ENCODE measurements around the gene TMEM150A.
"Not testable (repeated sequence)": the region's sequence is repeated elsewhere in the genome, so short reads cannot be mapped to it uniquely, and the experiment has no call there.

The TMEM150A gene

DNA sequence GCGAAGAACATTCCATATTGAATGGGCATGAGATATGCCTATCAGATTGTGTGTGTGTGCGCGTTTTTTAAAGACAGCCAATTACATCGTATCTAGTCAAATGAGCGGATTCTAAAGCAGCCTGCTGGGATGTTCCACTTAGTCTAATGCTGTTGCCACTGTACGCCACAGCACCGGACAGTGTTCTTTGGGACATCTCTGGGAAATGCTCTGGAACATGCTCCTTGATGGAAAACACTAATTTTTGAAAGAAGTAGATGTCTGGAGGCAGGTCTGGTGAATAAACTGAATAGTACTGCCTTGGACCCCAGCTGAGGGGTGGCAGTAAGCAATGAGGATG lies 3.6 kb upstream of the TMEM150A start:
- DNase-seq (ENCODE audit: low read depth) = no peak
- TF ChIP-seq, protein P1, sequence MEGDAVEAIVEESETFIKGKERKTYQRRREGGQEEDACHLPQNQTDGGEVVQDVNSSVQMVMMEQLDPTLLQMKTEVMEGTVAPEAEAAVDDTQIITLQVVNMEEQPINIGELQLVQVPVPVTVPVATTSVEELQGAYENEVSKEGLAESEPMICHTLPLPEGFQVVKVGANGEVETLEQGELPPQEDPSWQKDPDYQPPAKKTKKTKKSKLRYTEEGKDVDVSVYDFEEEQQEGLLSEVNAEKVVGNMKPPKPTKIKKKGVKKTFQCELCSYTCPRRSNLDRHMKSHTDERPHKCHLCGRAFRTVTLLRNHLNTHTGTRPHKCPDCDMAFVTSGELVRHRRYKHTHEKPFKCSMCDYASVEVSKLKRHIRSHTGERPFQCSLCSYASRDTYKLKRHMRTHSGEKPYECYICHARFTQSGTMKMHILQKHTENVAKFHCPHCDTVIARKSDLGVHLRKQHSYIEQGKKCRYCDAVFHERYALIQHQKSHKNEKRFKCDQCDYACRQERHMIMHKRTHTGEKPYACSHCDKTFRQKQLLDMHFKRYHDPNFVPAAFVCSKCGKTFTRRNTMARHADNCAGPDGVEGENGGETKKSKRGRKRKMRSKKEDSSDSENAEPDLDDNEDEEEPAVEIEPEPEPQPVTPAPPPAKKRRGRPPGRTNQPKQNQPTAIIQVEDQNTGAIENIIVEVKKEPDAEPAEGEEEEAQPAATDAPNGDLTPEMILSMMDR (conservative IDR thresholded peaks at IDR 0.05; ENCODE audit: control insufficient read depth, insufficient read depth, low read depth, low read length) = no peak
- H3K4me3 ChIP-seq (ENCODE audit: control insufficient read depth, low read depth, low read length) = no peak overlapping the region

DNA sequence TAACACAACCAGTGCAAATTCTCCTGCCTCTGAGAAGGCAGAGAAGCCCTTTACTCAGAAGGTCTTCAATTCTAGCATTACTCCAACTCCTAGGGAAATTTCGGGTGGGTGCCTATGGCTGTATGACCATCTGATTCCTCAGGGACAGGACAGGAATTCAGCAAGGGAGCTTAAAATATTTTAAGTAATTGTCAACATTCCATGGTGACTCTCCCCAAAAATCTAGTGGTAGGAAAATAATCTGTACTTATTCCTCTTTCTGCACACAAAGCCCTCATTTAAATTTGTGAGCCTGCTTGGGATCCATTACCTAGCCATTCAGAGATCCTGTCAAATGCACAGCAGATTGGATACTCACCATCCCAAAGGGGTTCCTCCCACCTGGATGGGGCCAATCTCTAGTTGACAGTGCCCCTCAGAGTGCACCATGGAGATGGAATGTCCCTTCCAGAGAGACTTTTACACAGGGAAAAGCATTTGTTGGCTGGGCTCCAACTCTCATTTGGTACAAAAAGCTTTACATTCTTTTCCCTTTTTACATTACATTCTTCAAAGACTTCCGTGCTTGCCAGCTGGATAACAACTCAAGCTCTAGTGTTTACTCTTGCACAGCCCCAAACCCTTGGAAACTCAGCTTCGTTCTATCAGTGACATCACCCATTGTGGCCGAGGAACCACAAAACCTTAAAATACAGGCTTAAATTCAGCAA lies 3.1 kb upstream of the TMEM150A start:
- TF ChIP-seq, protein P1 (conservative IDR thresholded peaks at IDR 0.05; ENCODE audit: control insufficient read depth, insufficient read depth, low read depth, low read length) = no peak
- DNase-seq (ENCODE audit: low read depth) = no peak
- H3K4me3 ChIP-seq (ENCODE audit: control insufficient read depth, low read depth, low read length) = no peak overlapping the region

DNA sequence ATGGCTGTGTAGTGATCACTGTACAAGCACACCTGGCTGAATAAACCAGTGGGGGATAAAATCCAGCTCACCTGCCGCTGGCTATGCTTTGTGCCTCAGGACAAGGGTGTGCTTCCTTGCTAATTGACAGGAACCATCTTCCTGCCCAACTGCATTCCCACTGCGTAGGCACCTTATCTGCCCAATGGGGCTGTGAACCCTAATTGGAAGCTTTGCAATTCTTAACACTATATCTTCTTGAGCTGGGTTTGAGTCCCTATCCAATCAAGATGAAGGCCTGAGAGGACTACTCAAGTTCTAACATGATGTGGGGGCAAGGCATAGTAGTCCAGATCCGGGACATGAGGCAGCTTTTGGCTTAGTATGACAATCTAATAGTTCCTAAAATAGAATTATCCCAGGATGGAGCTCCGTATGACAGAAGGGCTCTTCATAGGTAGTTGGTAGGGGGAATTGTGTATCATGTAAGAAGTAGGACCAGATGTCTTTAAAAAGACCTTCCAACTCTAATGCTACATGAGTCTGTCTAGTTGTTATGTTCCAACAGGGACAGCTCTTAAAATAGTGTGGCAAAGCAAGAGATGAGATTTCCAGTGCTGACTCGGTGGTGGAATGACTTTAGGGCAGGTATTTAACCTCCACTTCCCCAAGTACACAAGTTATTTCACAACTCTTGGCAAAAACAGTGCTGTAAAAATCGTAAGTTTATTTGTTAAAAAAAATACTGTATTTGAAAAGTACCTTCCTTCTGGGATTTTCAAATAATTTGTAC lies 2.3 kb upstream of the TMEM150A start:
- DNase-seq (ENCODE audit: low read depth) = no peak
- TF ChIP-seq, protein P1 (conservative IDR thresholded peaks at IDR 0.05; ENCODE audit: control insufficient read depth, insufficient read depth, low read depth, low read length) = no peak
- no peak overlapping the region for H3K4me3 ChIP-seq (ENCODE audit: control insufficient read depth, low read depth, low read length)

DNA sequence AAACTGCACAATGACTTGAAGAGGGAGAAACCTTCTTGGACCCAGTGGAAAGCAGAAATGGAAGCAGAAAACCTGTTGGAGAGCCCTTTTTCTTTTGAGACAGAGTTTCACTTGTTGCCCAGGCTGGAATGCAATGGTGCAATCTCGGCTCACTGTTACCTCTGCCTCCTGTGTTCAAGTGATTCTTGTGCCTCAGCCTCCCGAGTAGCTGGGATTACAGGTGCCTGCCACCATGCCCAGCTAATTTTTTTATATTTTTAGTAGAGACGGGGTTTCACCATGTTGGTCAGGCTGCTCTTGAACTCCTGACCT lies 1.6 kb upstream of the TMEM150A start:
- not testable (repeated sequence) for DNase-seq (ENCODE audit: low read depth); H3K4me3 ChIP-seq (ENCODE audit: control insufficient read depth, low read depth, low read length)

DNA sequence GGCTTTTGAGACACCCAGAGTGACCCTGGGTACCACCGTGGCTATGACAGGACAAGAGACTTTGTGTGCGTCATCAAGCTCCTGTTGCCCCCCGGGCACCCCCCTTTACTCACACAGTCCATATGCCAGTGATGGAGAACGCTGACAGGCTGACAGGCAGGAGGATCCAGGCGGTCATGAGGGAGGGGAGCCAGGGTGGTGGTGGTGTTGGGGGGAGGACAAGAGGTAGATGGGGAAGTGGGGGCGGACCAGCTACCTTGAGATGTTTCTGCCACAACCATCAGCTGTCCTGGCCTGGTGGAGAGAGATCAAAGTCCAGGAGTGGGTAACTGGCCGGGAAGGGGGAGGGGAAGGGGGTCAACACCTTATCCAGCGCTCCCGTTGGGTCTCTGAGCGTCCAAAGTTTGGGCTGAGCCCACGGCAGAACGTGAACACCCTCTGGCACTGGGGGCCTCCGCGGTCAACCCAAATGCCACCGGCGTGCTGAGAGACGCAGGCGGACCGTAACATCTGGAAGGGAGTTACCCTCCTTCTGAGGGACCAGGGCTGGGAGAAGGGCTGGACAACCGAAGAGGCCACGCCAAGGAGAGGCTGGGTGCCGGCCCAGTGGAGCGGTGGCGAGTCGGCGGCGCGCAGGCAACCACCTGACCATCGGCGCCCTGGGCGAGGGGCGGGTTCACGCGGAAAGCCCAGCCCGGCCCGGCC lies 575 bp downstream of the TMEM150A start:
- DNase-seq (ENCODE audit: low read depth) = no peak
- H3K4me3 ChIP-seq (ENCODE audit: control insufficient read depth, low read depth, low read length) = peak overlapping the region; percentile 92
- TF ChIP-seq, protein P1 (conservative IDR thresholded peaks at IDR 0.05; ENCODE audit: control insufficient read depth, insufficient read depth, low read depth, low read length) = no peak

DNA sequence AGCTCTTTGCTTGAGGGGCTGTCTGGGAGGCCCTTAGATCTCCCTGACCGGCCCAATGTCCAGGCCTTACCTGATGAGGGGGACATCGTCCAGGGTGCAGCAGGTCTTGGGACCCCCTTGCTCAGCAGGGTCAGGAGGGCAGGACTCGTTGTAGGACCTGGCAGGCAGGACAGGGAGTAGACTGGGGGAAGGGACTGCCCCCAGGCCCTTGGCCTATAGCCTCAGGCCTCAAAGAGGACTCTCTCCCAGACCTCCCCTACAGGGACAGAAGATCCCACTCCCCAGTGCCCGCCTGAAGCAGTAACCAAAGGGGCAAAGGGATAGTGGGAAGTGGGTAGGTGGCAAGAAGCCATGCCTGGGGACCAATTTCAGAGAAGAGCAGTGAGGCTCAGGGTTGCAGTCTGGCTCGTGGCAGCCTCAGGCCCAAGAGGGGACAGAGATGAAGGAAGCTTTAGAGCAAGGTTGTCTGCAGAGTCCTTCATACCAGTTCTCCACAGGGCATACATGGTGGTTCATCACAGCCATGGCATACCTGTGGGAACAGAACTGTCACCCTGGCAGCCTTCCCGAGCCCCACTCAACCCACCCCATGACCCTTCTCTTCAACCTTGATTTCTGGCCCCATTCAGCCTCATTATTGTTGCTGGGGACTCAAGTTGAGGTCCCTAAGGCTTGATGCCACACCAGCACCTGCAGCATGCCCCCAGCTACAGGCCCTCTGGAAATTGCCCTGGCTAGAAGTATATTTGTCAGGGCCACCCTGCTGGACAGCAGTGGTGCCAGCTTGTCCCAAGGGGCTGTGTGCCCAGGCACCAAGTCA lies 1.3 kb downstream of the TMEM150A start:
- H3K4me3 ChIP-seq (ENCODE audit: control insufficient read depth, low read depth, low read length) = peak overlapping the region; percentile 92
- TF ChIP-seq, protein P1 (conservative IDR thresholded peaks at IDR 0.05; ENCODE audit: control insufficient read depth, insufficient read depth, low read depth, low read length) = no peak
- DNase-seq (ENCODE audit: low read depth) = no peak
